ENCODE results near the gene PMEL. TPM values are rescaled to one million over a fixed set of nuclear protein-coding genes. Genes with fewer than 3 reads are reported as not detected.

Gene PMEL
- total RNA-seq, 1 donor from 2014 or later: not detected

DNA sequence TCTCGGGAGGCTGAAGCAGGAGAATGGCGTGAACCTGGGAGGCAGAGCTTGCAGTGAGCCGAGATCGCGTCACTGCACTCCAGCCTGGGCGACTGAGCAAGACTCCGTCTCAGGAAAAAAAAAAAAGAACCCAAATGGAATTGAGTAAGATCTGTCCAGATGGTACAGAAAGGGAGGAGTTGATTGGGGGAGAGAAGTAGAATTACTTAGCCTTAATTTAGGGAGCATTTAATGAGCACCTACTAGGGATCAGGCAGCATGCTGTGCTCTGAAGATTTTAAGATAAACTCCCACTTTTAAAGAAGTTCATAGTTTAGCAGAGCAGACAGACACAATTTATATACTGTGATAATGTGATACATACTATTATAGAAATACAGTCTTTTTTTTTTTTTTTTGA is 12.6 kb upstream of the PMEL start:
- intact Hi-C loops (cut with DNase I): no loop called here
- Histone ChIP-seq H3K27me3 (no peaks in the 10 kb centered on the region), H3K4me1 (peaks cover 3 to 14% of the 10 kb centered on the region in 2 donors)

DNA sequence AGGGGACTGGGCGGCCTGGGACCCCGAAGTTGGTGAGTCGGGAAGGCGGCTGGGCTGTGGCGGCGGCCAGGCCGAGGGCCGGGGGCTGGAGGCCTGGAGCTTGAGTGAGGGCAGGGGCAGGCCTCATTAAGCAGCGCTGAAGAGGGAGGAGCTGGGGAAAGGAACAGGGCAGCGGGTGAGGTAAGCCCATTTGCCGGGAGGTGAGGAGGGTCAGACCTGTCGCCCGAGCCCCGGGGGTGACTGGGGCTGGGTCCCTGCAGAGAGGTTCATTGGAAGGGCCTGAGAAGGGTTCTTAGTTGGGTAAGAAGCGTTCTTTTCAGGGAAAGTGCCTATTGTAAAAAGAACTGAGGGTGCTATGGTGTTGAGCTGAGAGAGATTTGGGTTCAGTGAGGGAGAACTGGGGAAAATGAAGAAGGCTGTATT is 8.5 kb upstream of the PMEL start:
- intact Hi-C loops (cut with DNase I): loop anchor here (2.0 kb wide), 1 partner anchor 68 kb away; no protein-coding TSS in a partner anchor
- H3K27ac ChIP-seq: peak overlapping the region; percentile 89 to 95
- no peak for DNase-seq (ENCODE audit: low spot score in 2 of 2)

More for the DNA sequence above, 12.6 kb upstream of the PMEL start:
- peaks cover 8 to 12% of the 10 kb centered on the region in 2 donors for H3K36me3 ChIP-seq
- DNase-seq (ENCODE audit: low spot score in 2 of 2): no peak
- TF ChIP-seq CTCF (IDR thresholded peaks at IDR 0.05): no peak
- no peak overlapping the region for H3K27ac ChIP-seq
- no peaks in the 10 kb centered on the region for H3K9me3 ChIP-seq
- H3K4me3 ChIP-seq: no peak overlapping the region

GRCh38 chr12:55973599-55974307 is 7.9 kb upstream of the PMEL start, which contains the start of gene RAB5B:
RAB5B (plus strand) TSS chr12:55974078; CDS start chr12:55986961, 12,883 bp downstream.
- Histone ChIP-seq H3K27me3 (no peaks in the 10 kb centered on the region), H3K27ac (peak within 1 kb of the TSS; percentile 89 to 95), H3K4me3 (peak within 1 kb of the TSS; percentile 87), H3K36me3 (no peaks in the 10 kb centered on the region), H3K9me3 (no peaks in the 10 kb centered on the region), H3K4me1 (peaks cover 3 to 18% of the 10 kb centered on the region in 2 donors)
- intact Hi-C loops (cut with DNase I): loop anchor here (1.0 to 2.0 kb wide), 2 partner anchors 41 to 69 kb away; no protein-coding TSS in a partner anchor
- peak; percentile 100 for DNase-seq (ENCODE audit: low spot score in 2 of 2)
- TF ChIP-seq CTCF (IDR thresholded peaks at IDR 0.05): no peak

More for the DNA sequence above, 8.5 kb upstream of the PMEL start:
- no peaks in the 10 kb centered on the region for H3K36me3 ChIP-seq
- no peaks in the 10 kb centered on the region for H3K9me3 ChIP-seq
- H3K4me3 ChIP-seq: peak overlapping the region; percentile 87
- no peaks in the 10 kb centered on the region for H3K27me3 ChIP-seq
- H3K4me1 ChIP-seq: peaks cover 3 to 18% of the 10 kb centered on the region in 2 donors
- TF ChIP-seq CTCF (IDR thresholded peaks at IDR 0.05): no peak

GRCh38 chr12:55972911-55973598 is 7.2 kb upstream of the PMEL start:
- Histone ChIP-seq H3K27ac (peak overlapping the region; percentile 85 to 86), H3K9me3 (no peaks in the 10 kb centered on the region), H3K27me3 (no peaks in the 10 kb centered on the region), H3K36me3 (no peaks in the 10 kb centered on the region), H3K4me3 (peak overlapping the region; percentile 53 to 68), H3K4me1 (peaks cover 3 to 18% of the 10 kb centered on the region in 2 donors)
- intact Hi-C loops (cut with DNase I): loop anchor here (1.0 kb wide), 1 partner anchor 41 kb away; no protein-coding TSS in a partner anchor
- TF ChIP-seq CTCF (IDR thresholded peaks at IDR 0.05): no peak
- no peak for DNase-seq (ENCODE audit: low spot score in 2 of 2)

DNA sequence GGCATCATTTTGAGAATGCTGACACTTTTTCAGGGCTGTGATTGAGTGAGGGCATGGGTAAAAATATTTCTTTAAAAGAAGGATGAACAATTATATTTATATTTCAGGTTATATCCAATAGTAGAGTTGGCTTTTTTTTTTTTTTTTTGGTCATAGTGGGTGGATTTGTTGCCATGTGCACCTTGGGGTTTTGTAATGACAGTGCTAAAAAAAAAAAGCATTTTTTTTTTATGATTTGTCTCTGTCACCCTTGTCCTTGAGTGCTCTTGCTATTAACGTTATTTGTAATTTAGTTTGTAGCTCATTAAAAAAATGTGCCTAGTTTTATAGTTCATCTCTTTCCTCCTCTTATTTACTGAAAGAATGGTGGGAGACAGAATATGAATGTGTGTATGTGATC is 6.6 kb upstream of the PMEL start:
- H3K27me3 ChIP-seq: no peaks in the 10 kb centered on the region
- no peak for TF ChIP-seq CTCF (IDR thresholded peaks at IDR 0.05)
- intact Hi-C loops (cut with DNase I): no loop called here

More for the DNA sequence above, 6.6 kb upstream of the PMEL start:
- Histone ChIP-seq H3K36me3 (no peaks in the 10 kb centered on the region), H3K9me3 (no peaks in the 10 kb centered on the region), H3K4me1 (peaks cover 3 to 18% of the 10 kb centered on the region in 2 donors), H3K4me3 (peak overlapping the region; percentile 53 to 68), H3K27ac (peak overlapping the region; percentile 85 to 86)
- no peak for DNase-seq (ENCODE audit: low spot score in 2 of 2)

Data from ascending aorta (tissue), 2 donors.